Measurements from ENCODE around the gene ATG101. TPM values are rescaled to one million over a fixed set of nuclear protein-coding genes. Genes with fewer than 3 reads are reported as not detected.

The ATG101 gene, protein sequence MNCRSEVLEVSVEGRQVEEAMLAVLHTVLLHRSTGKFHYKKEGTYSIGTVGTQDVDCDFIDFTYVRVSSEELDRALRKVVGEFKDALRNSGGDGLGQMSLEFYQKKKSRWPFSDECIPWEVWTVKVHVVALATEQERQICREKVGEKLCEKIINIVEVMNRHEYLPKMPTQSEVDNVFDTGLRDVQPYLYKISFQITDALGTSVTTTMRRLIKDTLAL
- total RNA-seq (2014; rRNA removed; shearing (Covaris generic)) = 53.9 and 65.5 TPM in 2 replicates
- total RNA-seq (2022) = 30.7 and 38.0 TPM in 2 replicates
- percentile 64 among the genes with signal in this experiment for Bru-seq, nascent RNA
- percentile 60 among the genes with signal in this experiment for BruChase-seq, experiment 1, labeled RNA remaining after a 6-hour chase
- BruChase-seq, experiment 2, labeled RNA remaining after a 2-hour chase = percentile 76 among the genes with signal in this experiment
- long read RNA-seq, transcript ATG101-207 (4 exons, 846 nt) = minor isoform, 13 of 60 reads
- long read RNA-seq, transcript ATG101-201 (4 exons, 1,439 nt) = major isoform, 45 of 60 reads
- long read RNA-seq, partial matches to known transcripts = 1 of 60 reads
- long read RNA-seq, other reads (novel, unspliced or antisense) = 1 of 60 reads

DNA sequence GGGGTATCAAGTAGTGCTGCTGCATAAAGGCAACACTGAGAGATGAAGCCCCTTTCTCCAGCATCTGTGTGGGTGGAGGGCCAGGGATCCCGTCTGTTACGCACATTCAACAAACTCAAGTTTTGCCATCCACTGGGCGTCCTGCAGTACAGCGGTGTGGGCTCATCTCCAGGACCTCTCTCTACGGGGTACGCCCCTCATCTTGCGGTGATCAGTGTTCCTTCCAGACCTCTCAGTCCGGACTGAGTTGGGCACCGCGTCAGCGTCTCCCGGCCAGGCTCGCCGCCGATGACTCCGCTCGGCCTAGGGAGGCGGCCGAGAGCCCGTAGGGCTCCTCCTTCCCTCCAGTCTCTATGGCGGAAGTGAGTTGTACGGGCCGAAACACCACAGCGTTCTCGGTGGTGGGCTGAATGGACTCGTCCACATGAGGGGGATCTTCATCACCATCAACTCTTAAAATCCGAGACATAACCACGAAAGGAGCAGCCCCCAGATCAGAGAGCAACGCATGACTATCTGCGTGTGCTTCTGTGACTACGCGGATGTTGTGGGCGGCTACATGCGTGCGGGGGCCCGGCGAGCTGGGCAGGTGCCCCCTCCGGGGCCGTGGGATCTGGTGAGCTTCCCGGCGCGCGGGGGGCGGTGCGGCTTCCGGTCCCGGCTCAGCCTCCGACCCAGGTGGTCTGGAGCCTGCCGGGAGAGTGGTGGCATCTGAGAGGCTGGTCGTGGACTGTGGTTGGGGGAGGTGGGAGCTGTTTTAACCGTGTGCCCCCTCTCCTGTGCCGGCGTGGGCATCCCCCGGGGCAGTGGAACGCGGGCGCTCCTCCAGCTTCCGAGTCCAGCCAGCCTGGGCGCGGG, at the start of gene ATG101:
Gene ATG101 (plus strand): TSS at position 652 of the 858 bp plus-strand sequence. CDS start 3,673 bp downstream, outside the sequence.
- peaks cover 31% of the 10 kb centered on the region for H3K36me3 ChIP-seq (ENCODE audit: insufficient read depth, low read length)
- intact Hi-C loops (cut with micrococcal nuclease; ENCODE audit: unreplicated experiment) = loop anchor here (1.0 to 2.0 kb wide), 4 partner anchors 12 to 44 kb away; partner anchors contain the start of gene NR4A1
- H2AFZ ChIP-seq (ENCODE audit: low read length) = peak within 1 kb of the TSS; percentile 98
- peaks cover 46% of the 10 kb centered on the region for H3K79me2 ChIP-seq (ENCODE audit: insufficient read depth, low read depth, low read length)
- peak within 1 kb of the TSS; percentile 73 for H3K27ac ChIP-seq (ENCODE audit: low read depth, low read length, poor library complexity, severe bottlenecking)
- peaks cover 39% of the 10 kb centered on the region for H3K4me1 ChIP-seq (ENCODE audit: insufficient read depth, low read length, poor library complexity, severe bottlenecking)
- peak within 1 kb of the TSS; percentile 82 for H3K4me2 ChIP-seq (ENCODE audit: low read length)
- H3K9me2 ChIP-seq (ENCODE audit: insufficient read depth, low read length) = no peaks in the 10 kb centered on the region
- H3K9me3 ChIP-seq (ENCODE audit: low read length) = no peaks in the 10 kb centered on the region
- H4K20me1 ChIP-seq (ENCODE audit: insufficient read depth, low read length) = peaks cover 8% of the 10 kb centered on the region; the same call in 1 of the 2 replicates
- DNase-seq (ENCODE audit: low spot score) = peak; percentile 98
- CTCF ChIA-PET (ENCODE audit: unreplicated experiment) = interaction anchor here (0.9 to 1.4 kb wide), 5 partner anchors 10 to 48 kb away, joined by 3 to 7 read pairs (median 4); no protein-coding TSS in a partner anchor
- no TSS peak for BruUV-seq (replicated peaks)
- peak within 1 kb of the TSS; percentile 91 for H3K4me3 ChIP-seq (ENCODE audit: low read depth, low read length, poor library complexity, severe bottlenecking)
- peak; percentile 81 for TF ChIP-seq CTCF (conservative IDR thresholded peaks at IDR 0.05; ENCODE audit: low read length)
- no peak for TF ChIP-seq EZH2phosphoT487 (IDR thresholded peaks at IDR 0.05; ENCODE audit: borderline replicate concordance, low read depth, low read length)
- POLR2A ChIA-PET = interaction anchor here (0.6 to 4.2 kb wide), 9 partner anchors 9 to 49 kb away, joined by 3 to 14 read pairs (median 4); no protein-coding TSS in a partner anchor

GRCh38 chr12:52020539-52021336, 49.0 kb upstream of the ATG101 start:
- peak; percentile 79 for DNase-seq (ENCODE audit: low spot score)
- no peaks in the 10 kb centered on the region for H4K20me1 ChIP-seq (ENCODE audit: insufficient read depth, low read length)
- intact Hi-C loops (cut with micrococcal nuclease; ENCODE audit: unreplicated experiment) = loop anchor here (1.0 kb wide), 2 partner anchors 16 to 27 kb away; no protein-coding TSS in a partner anchor

More at GRCh38 chr12:52020539-52021336, 49.0 kb upstream of the ATG101 start:
- BruUV-seq (replicated peaks) = no TSS peak
- Histone ChIP-seq H3K4me3 (ENCODE audit: low read depth, low read length, poor library complexity, severe bottlenecking) (no peak overlapping the region), H3K4me1 (ENCODE audit: insufficient read depth, low read length, poor library complexity, severe bottlenecking) (peaks cover 45% of the 10 kb centered on the region), H3K27ac (ENCODE audit: low read depth, low read length, poor library complexity, severe bottlenecking) (no peak overlapping the region), H3K36me3 (ENCODE audit: insufficient read depth, low read length) (no peaks in the 10 kb centered on the region), H2AFZ (ENCODE audit: low read length) (no peak overlapping the region), H3K4me2 (ENCODE audit: low read length) (peak overlapping the region; percentile 45; the same call in 1 of the 2 replicates), H3K9me3 (ENCODE audit: low read length) (no peaks in the 10 kb centered on the region), H3K79me2 (ENCODE audit: insufficient read depth, low read depth, low read length) (no peaks in the 10 kb centered on the region), H3K9me2 (ENCODE audit: insufficient read depth, low read length) (no peaks in the 10 kb centered on the region)
- ChIA-PET POLR2A (interaction anchor here (0.6 to 1.5 kb wide), 3 partner anchors 9 to 703 kb away, joined by 3 read pairs; no protein-coding TSS in a partner anchor), CTCF (ENCODE audit: unreplicated experiment) (interaction anchor here (0.6 to 1.8 kb wide), 4 partner anchors 11 to 103 kb away, joined by 4 to 10 read pairs (median 6); no protein-coding TSS in a partner anchor)
- TF ChIP-seq EZH2phosphoT487 (IDR thresholded peaks at IDR 0.05; ENCODE audit: borderline replicate concordance, low read depth, low read length) = no peak
- TF ChIP-seq CTCF (conservative IDR thresholded peaks at IDR 0.05; ENCODE audit: low read length) = peak; percentile 87

Measured in OCI-LY7 (cell line).